NCI-H1105 (cell line): ENCODE measurements around the gene MAP7D1.
"Not testable (repeated sequence)": the region's sequence is repeated elsewhere in the genome, so short reads cannot be mapped to it uniquely, and the experiment has no call there.

ENCODE experiments used
- DNase-seq: peaks from one replicate; lab custom pipeline; 2025; lab: John Stamatoyannopoulos, UW

Gene MAP7D1

DNA sequence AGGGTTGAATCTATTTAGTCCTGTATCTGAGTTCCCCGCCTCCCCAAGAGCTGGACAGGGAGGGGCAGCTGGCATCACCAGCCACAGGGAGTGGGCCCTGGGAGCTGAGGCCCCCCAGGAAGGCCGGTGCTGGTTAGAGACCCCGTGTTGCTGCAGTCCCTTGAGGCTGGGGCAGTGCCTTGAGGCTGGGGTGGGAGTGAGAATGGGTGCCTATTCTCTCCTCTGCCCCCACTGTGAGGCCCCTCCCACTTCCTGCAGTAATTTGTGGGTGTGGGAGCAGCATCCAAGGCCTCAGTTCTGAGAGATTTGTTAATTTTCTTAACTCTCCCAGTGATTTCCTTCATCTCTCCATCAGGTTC lies 4.1 kb upstream of the MAP7D1 start:
- no peak for DNase-seq

DNA sequence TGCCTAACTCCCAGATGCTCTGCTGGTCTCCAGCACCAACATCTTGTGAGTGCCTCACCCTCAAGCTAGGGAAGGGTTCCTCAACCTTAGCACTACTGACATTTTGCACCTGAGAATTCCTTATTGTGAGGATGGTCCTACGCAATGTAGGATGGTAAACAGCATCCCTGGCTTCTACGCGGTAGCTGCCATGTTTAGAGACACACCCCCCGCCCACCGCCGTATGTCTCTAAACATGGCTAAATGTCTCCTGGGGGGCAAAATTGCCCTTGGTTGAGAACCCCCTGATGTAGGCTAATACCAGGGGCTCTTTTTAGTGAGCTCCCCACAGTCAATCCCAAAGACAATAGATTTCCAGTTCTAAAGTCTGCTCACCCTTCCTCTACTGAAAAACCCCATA lies 2.5 kb upstream of the MAP7D1 start:
- DNase-seq, result no peak

DNA sequence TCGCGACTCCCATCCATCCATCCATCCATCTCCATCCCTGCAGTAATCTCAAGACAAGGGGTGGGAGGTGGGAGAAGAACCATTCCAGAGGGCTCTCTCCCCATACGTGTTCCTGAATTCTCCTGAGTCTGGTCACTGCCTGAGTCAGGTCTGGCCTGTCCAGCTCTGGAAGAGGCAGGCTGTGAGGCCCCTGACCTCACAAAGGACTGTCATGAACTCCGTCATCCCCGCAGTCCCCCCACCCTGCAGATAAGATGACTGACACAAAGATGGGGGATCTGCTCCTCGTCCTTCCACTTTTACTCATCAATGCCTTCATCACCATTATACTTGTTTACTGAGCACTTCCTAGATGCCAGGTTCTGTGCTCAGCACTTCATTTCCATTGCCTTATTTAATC lies 1.6 kb upstream of the MAP7D1 start:
- no peak for DNase-seq

DNA sequence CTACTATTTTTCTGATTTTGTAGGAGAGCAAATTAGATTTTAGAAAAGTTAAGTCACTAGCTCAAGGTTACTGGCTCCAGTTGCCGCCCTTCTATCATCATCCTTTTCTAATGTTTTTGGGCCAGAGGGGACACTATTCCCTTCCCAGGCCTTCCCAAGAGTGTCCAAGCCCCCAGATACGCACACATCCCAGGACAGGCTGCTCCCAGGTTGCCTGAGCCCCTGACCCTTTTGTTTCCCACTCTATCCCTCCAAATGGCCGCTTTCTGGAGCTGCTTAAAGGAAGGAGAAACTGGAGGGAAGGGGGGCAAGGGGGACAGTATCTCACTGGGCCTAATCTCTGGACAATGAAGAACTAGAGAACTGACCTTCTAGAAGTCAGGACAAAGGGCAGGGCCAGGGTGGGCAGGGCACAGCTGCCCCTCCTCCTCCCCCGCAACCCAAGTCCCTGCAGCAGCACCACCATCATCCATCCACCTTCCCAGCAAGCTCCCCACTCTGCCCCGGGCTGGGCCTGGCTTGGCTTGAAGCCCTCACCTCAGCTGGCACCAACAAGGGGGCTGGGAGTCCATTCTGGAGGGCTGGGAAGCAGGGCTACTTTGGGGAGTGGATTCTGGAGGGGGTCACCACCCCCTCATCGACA lies 1.1 kb upstream of the MAP7D1 start:
- no peak for DNase-seq

GRCh38 chr1:36156329-36157114 lies 562 bp downstream of the MAP7D1 start:
- DNase-seq, result peak; percentile 52

- no peak for DNase-seq
These were observed 1.3 kb downstream of the MAP7D1 start for GRCh38 chr1:36157115-36157903.

DNA sequence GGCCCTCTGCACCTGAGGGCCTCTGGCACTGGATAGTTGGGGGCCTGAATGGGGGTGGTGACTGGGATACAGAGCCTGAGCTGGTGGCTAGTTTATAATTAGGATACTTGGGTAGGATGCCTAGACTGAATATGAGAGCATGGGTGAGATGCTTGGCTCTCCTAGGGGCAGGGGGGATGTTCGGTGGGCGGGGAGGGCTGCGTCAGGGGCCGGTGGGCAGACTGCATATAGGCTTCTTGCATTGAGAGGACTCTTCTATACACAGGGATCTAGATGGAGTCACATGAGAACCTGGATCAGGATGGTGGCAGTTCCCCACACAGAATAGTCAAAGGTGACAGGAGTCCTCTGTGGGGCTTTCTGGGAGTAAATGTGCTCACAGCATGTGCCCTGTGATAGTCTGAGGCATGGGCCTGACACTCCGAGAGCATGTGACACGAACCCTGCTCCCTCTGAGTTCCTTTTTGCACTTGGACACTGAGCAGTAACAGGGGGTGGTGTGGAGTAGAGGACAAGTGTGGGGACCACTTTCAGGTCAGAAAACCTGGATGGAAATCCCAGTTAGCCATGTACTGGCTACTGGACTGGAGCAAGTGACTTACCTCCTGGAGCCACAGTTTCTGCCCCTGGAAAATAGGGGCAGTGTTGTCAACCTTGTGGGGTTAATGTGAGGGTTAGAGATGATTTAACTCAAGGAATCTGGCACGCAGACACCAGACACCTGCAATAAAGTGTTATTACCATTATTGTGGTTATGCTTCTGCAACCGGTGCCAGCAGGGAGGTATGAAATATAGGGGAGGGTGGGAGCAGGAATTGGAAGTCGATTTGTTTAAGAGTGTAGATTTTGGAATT lies 2.2 kb downstream of the MAP7D1 start:
- DNase-seq, result no peak

- DNase-seq, result not testable (repeated sequence)
These were observed 2.9 kb downstream of the MAP7D1 start for GRCh38 chr1:36158827-36159252.

- no peak for DNase-seq
These were observed 3.8 kb downstream of the MAP7D1 start for GRCh38 chr1:36159614-36160387.

- no peak for DNase-seq
These were observed 4.5 kb downstream of the MAP7D1 start for GRCh38 chr1:36160388-36160948.

GRCh38 chr1:36160949-36161485 lies 5.1 kb downstream of the MAP7D1 start:
- DNase-seq, result no peak

GRCh38 chr1:36161641-36162531 lies 5.9 kb downstream of the MAP7D1 start:
- no peak for DNase-seq

- DNase-seq, result no peak
These were observed 6.8 kb downstream of the MAP7D1 start for GRCh38 chr1:36162680-36163239.

- no peak for DNase-seq
These were observed 7.5 kb downstream of the MAP7D1 start for GRCh38 chr1:36163426-36163825.

DNA sequence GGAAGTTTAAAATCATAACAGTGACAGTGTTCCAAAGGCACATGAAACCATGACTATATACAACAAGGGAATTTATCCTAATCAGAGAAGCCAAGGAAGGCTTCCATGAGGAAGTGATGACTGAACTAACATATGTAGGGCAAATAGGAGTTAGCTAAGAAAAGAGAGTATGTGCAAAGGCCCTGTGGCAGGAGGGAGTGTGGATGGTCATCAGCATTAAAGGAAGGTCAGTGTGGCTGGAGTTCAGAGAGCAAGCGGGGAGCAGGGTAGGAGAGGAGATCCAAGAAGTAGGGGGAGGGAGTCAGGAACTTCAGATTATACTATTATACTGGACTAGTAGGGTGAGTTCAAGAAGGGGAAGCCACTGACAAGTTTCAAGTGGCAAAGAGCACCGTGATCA lies 8.4 kb downstream of the MAP7D1 start:
- no peak for DNase-seq

DNA sequence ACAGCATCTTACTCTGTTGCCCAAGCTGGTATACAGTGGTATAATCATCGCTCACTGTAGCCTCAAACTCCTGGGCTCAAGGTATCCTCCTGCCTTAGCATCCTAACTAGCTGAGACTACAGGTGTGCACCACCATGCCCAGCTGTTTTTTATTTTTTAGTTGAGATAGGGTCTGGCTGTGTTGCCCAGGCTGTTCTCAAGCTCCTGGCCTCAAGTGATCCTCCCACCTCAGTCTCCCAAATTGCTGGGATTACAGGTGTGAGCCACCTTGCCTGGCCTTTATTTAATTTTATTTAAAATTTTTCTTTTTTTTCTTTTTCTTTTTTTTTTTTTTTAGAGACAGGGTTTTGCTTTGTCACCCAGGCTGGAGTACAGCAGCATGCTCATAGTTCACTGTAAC lies 9.2 kb downstream of the MAP7D1 start:
- DNase-seq, result no peak

DNA sequence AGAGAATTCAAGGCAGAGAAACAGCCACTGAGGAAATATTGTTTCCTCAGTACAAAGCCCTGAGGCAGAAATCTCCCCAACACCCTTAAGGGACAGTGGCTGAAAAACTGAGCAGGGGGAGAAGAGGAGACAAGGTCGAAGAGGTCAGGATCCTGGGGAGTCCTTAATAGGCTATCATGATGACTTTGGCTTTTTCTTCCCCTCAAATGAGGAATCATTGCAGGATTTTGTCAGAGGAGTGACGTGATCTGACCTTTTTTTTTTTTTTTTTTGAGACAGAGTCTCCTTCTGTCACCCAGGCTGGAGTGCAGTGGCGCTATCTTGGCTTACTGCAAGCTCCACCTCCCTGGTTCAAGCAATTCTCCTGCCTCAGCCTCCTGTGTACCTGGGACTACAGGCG lies 10.2 kb downstream of the MAP7D1 start:
- DNase-seq, result no peak

- DNase-seq, result no peak
These were observed 11.3 kb downstream of the MAP7D1 start for GRCh38 chr1:36166938-36167905.
